Activated naive CD4-positive, alpha-beta T cell treated with anti-CD3 and anti-CD28 coated beads, Interleukin-2, amount 50 U/mL, for 24 hours (primary cell): ENCODE results near the gene TCF15.
A peak's percentile ranks its signal among the peaks of the same experiment; 100 is the strongest.

Source experiments
- H3K27ac Mint-ChIP-seq: one replicate; pipeline ENCODE4 v1.8.0; 2021; ENCODE audit warnings: mild to moderate bottlenecking, mixed read lengths
- H3K27me3 Mint-ChIP-seq: one replicate; pipeline ENCODE4 v1.8.0; 2021; ENCODE audit warnings: mixed read lengths
- H3K36me3 Mint-ChIP-seq: one replicate; pipeline ENCODE4 v1.8.0; 2021; ENCODE audit warnings: mixed read lengths
- H3K4me1 Mint-ChIP-seq: one replicate; pipeline ENCODE4 v1.8.0; 2021; ENCODE audit warnings: mixed read lengths
- H3K4me3 Mint-ChIP-seq: one replicate; pipeline ENCODE4 v1.8.0; 2021; ENCODE audit warnings: mild to moderate bottlenecking, mixed read lengths
- H3K9me3 Mint-ChIP-seq: one replicate; pipeline ENCODE4 v1.8.0; 2021; ENCODE audit warnings: mixed read lengths

The TCF15 gene

GRCh38 chr20:610130-611046 is at the start of gene TCF15:
TSS of gene TCF15 (minus strand) at chr20:610309. CDS start at chr20:610237, 72 bp downstream.
- Mint-ChIP-seq H3K4me3 (peak within 1 kb of the TSS; percentile 11), H3K27me3 (peaks cover 39% of the 10 kb centered on the region), H3K9me3 (no peaks in the 10 kb centered on the region), H3K4me1 (peaks cover 14% of the 10 kb centered on the region), H3K27ac (no peak within 1 kb of the TSS), H3K36me3 (no peaks in the 10 kb centered on the region)

- H3K9me3 Mint-ChIP-seq = no peaks in the 10 kb centered on the region
- no peaks in the 10 kb centered on the region for H3K36me3 Mint-ChIP-seq
- H3K4me3 Mint-ChIP-seq = no peak overlapping the region
- peaks cover 20% of the 10 kb centered on the region for H3K4me1 Mint-ChIP-seq
- H3K27me3 Mint-ChIP-seq = peaks cover 15% of the 10 kb centered on the region
- H3K27ac Mint-ChIP-seq = no peak overlapping the region
These were observed 48.7 kb upstream of the TCF15 start for GRCh38 chr20:658731-659291.

GRCh38 chr20:658202-658601 is 48.1 kb upstream of the TCF15 start:
- no peak overlapping the region for H3K4me3 Mint-ChIP-seq
- H3K36me3 Mint-ChIP-seq = no peaks in the 10 kb centered on the region
- H3K9me3 Mint-ChIP-seq = no peaks in the 10 kb centered on the region
- peaks cover 22% of the 10 kb centered on the region for H3K4me1 Mint-ChIP-seq
- peaks cover 15% of the 10 kb centered on the region for H3K27me3 Mint-ChIP-seq
- no peak overlapping the region for H3K27ac Mint-ChIP-seq

- Mint-ChIP-seq H3K4me3 (no peak overlapping the region), H3K9me3 (no peaks in the 10 kb centered on the region), H3K27ac (no peak overlapping the region), H3K4me1 (peaks cover 27% of the 10 kb centered on the region), H3K36me3 (no peaks in the 10 kb centered on the region), H3K27me3 (peaks cover 4% of the 10 kb centered on the region)
These were observed 45.9 kb upstream of the TCF15 start for GRCh38 chr20:655726-656624.

- H3K4me1 Mint-ChIP-seq = peaks cover 25% of the 10 kb centered on the region
- no peaks in the 10 kb centered on the region for H3K9me3 Mint-ChIP-seq
- H3K27ac Mint-ChIP-seq = peak overlapping the region; percentile 72
- H3K36me3 Mint-ChIP-seq = peaks cover 3% of the 10 kb centered on the region
- H3K27me3 Mint-ChIP-seq = no peaks in the 10 kb centered on the region
- peak overlapping the region; percentile 40 for H3K4me3 Mint-ChIP-seq
These were observed 44.3 kb upstream of the TCF15 start for GRCh38 chr20:654417-654750.

GRCh38 chr20:653590-654416 is 43.7 kb upstream of the TCF15 start:
- peak overlapping the region; percentile 75 for H3K4me3 Mint-ChIP-seq
- H3K27ac Mint-ChIP-seq = peak overlapping the region; percentile 72
- peaks cover 3% of the 10 kb centered on the region for H3K36me3 Mint-ChIP-seq
- no peaks in the 10 kb centered on the region for H3K27me3 Mint-ChIP-seq
- peaks cover 25% of the 10 kb centered on the region for H3K4me1 Mint-ChIP-seq
- no peaks in the 10 kb centered on the region for H3K9me3 Mint-ChIP-seq

GRCh38 chr20:653110-653589 is 43.0 kb upstream of the TCF15 start, which contains the start of gene SRXN1:
TSS of gene SRXN1 (minus strand) at chr20:653200. CDS start at chr20:653185, 15 bp downstream.
- peak within 1 kb of the TSS; percentile 87 for H3K4me3 Mint-ChIP-seq
- peak within 1 kb of the TSS; percentile 69 for H3K27ac Mint-ChIP-seq
- peaks cover 25% of the 10 kb centered on the region for H3K4me1 Mint-ChIP-seq
- H3K9me3 Mint-ChIP-seq = no peaks in the 10 kb centered on the region
- no peaks in the 10 kb centered on the region for H3K27me3 Mint-ChIP-seq
- peaks cover 3% of the 10 kb centered on the region for H3K36me3 Mint-ChIP-seq

GRCh38 chr20:652615-653109 is 42.6 kb upstream of the TCF15 start:
- Mint-ChIP-seq H3K27ac (peak overlapping the region; percentile 63), H3K27me3 (no peaks in the 10 kb centered on the region), H3K9me3 (no peaks in the 10 kb centered on the region), H3K36me3 (peaks cover 7% of the 10 kb centered on the region), H3K4me3 (peak overlapping the region; percentile 87), H3K4me1 (peaks cover 25% of the 10 kb centered on the region)

GRCh38 chr20:651713-652614 is 41.9 kb upstream of the TCF15 start:
- Mint-ChIP-seq H3K4me1 (peaks cover 25% of the 10 kb centered on the region), H3K4me3 (peak overlapping the region; percentile 87), H3K27me3 (no peaks in the 10 kb centered on the region), H3K36me3 (peaks cover 7% of the 10 kb centered on the region), H3K27ac (peak overlapping the region; percentile 63), H3K9me3 (no peaks in the 10 kb centered on the region)

GRCh38 chr20:650954-651353 is 40.8 kb upstream of the TCF15 start:
- H3K4me3 Mint-ChIP-seq = peak overlapping the region; percentile 87
- no peaks in the 10 kb centered on the region for H3K9me3 Mint-ChIP-seq
- H3K27me3 Mint-ChIP-seq = no peaks in the 10 kb centered on the region
- peaks cover 7% of the 10 kb centered on the region for H3K36me3 Mint-ChIP-seq
- no peak overlapping the region for H3K27ac Mint-ChIP-seq
- peaks cover 25% of the 10 kb centered on the region for H3K4me1 Mint-ChIP-seq

- Mint-ChIP-seq H3K4me1 (peaks cover 25% of the 10 kb centered on the region), H3K4me3 (no peak overlapping the region), H3K27ac (no peak overlapping the region), H3K36me3 (peaks cover 7% of the 10 kb centered on the region), H3K27me3 (no peaks in the 10 kb centered on the region), H3K9me3 (no peaks in the 10 kb centered on the region)
These were observed 40.2 kb upstream of the TCF15 start for GRCh38 chr20:650281-650680.

- no peak overlapping the region for H3K4me3 Mint-ChIP-seq
- peaks cover 7% of the 10 kb centered on the region for H3K36me3 Mint-ChIP-seq
- no peak overlapping the region for H3K27ac Mint-ChIP-seq
- no peaks in the 10 kb centered on the region for H3K9me3 Mint-ChIP-seq
- H3K27me3 Mint-ChIP-seq = peaks cover 6% of the 10 kb centered on the region
- H3K4me1 Mint-ChIP-seq = peaks cover 19% of the 10 kb centered on the region
These were observed 37.4 kb upstream of the TCF15 start for GRCh38 chr20:647479-648019.

GRCh38 chr20:646868-647233 is 36.7 kb upstream of the TCF15 start:
- Mint-ChIP-seq H3K27ac (no peak overlapping the region), H3K4me3 (no peak overlapping the region), H3K27me3 (peaks cover 6% of the 10 kb centered on the region), H3K4me1 (peaks cover 12% of the 10 kb centered on the region), H3K9me3 (no peaks in the 10 kb centered on the region), H3K36me3 (peaks cover 7% of the 10 kb centered on the region)
